Frontal cortex (tissue), 4 donors: Measurements from ENCODE around the gene TGM3. TPM values are rescaled to one million over a fixed set of nuclear protein-coding genes. Genes with fewer than 3 reads are reported as not detected.

Experiments
- DNase-seq, 2 donors: peaks; one replicate each; pipeline ENCODE4 v3.0.0; 2012; ENCODE audit warnings: low spot score in 2 of 2
- FAIRE-seq: peaks from 2 replicates; lab custom pipeline; 2012; peaks lifted over from hg19 to GRCh38; lab: Jason Lieb, UNC
- total RNA-seq: library from RNA; depleted of rRNA; stranded (reverse); fragments of >200 nt; gene quantifications from one replicate; pipeline ENCODE4 v1.2.3, GENCODE V29; 2014
- donor health status: control.
- donor health status: control.
- donor health status: control.

The TGM3 gene
- total RNA-seq, 1 donor from 2014 or later: not detected

GRCh38 chr20:2332711-2333110 lies 36.9 kb downstream of the TGM3 start:
- DNase-seq (no peak), FAIRE-seq (no peak)

- FAIRE-seq (no peak), DNase-seq (no peak)
Measured at GRCh38 chr20:2333821-2334220, 38.0 kb downstream of the TGM3 start.

GRCh38 chr20:2335096-2335870 lies 39.5 kb downstream of the TGM3 start:
- no peak for DNase-seq
- no peak for FAIRE-seq

GRCh38 chr20:2336471-2336870 lies 40.7 kb downstream of the TGM3 start:
- no peak for FAIRE-seq

GRCh38 chr20:2337142-2337541 lies 41.3 kb downstream of the TGM3 start:
- DNase-seq (no peak), FAIRE-seq (no peak)

More at GRCh38 chr20:2336471-2336870, 40.7 kb downstream of the TGM3 start:
- no peak for DNase-seq

GRCh38 chr20:2338411-2339066 lies 42.7 kb downstream of the TGM3 start:
- DNase-seq: no peak

GRCh38 chr20:2340136-2340535 lies 44.3 kb downstream of the TGM3 start:
- FAIRE-seq (no peak), DNase-seq (no peak)

More at GRCh38 chr20:2338411-2339066, 42.7 kb downstream of the TGM3 start:
- FAIRE-seq: no peak

- DNase-seq: no peak
- no peak for FAIRE-seq
Measured at GRCh38 chr20:2340823-2341222, 45.0 kb downstream of the TGM3 start.

- FAIRE-seq: no peak
- no peak for DNase-seq
Measured at GRCh38 chr20:2341336-2341735, 45.5 kb downstream of the TGM3 start.

GRCh38 chr20:2342243-2342642 lies 46.4 kb downstream of the TGM3 start:
- FAIRE-seq (no peak), DNase-seq (no peak)

GRCh38 chr20:2346188-2346587 lies 50.4 kb downstream of the TGM3 start:
- DNase-seq (no peak), FAIRE-seq (no peak)

- no peak for FAIRE-seq
- no peak for DNase-seq
Measured at GRCh38 chr20:2348336-2348735, 52.5 kb downstream of the TGM3 start.

- FAIRE-seq: no peak
- DNase-seq: no peak
Measured at GRCh38 chr20:2349801-2350200, 54.0 kb downstream of the TGM3 start.

GRCh38 chr20:2350606-2351005 lies 54.8 kb downstream of the TGM3 start:
- FAIRE-seq: no peak
- DNase-seq: no peak

GRCh38 chr20:2353231-2353630 lies 57.4 kb downstream of the TGM3 start:
- FAIRE-seq (no peak), DNase-seq (no peak)

- FAIRE-seq (no peak), DNase-seq (no peak)
Measured at GRCh38 chr20:2357114-2357513, 61.3 kb downstream of the TGM3 start.

- FAIRE-seq (no peak), DNase-seq (no peak)
Measured at GRCh38 chr20:2358006-2358405, 62.2 kb downstream of the TGM3 start.

- no peak for FAIRE-seq
- no peak for DNase-seq
Measured at GRCh38 chr20:2361035-2361593, 65.3 kb downstream of the TGM3 start.

- no peak for DNase-seq
- FAIRE-seq: no peak
Measured at GRCh38 chr20:2363187-2363586, 67.4 kb downstream of the TGM3 start.

- FAIRE-seq (no peak), DNase-seq (no peak)
Measured at GRCh38 chr20:2363587-2363986, 67.8 kb downstream of the TGM3 start.

GRCh38 chr20:2364044-2364443 lies 68.2 kb downstream of the TGM3 start:
- no peak for FAIRE-seq
- no peak for DNase-seq
